Femur (tissue), 1 donor: ENCODE results near the gene RCAN3.
"Not testable (repeated sequence)": the region's sequence is repeated elsewhere in the genome, so short reads cannot be mapped to it uniquely, and the experiment has no call there.

Experiments
- DNase-seq: peaks from one replicate; pipeline ENCODE4 v3.0.0-alpha.2; 2017

Gene RCAN3

GRCh38 chr1:24486331-24487065 lies 16.1 kb upstream of the RCAN3 start:
- no peak for DNase-seq

- DNase-seq = no peak
Observed at GRCh38 chr1:24487455-24487854, 15.2 kb upstream of the RCAN3 start.

- DNase-seq = not testable (repeated sequence)
Observed at GRCh38 chr1:24488159-24488558, 14.5 kb upstream of the RCAN3 start.

- no peak for DNase-seq
Observed at GRCh38 chr1:24489674-24490073, 13.0 kb upstream of the RCAN3 start.

GRCh38 chr1:24490101-24490781 lies 12.4 kb upstream of the RCAN3 start:
- no peak for DNase-seq

GRCh38 chr1:24491577-24492360 lies 10.9 kb upstream of the RCAN3 start:
- DNase-seq = no peak

GRCh38 chr1:24492935-24493334 lies 9.7 kb upstream of the RCAN3 start:
- DNase-seq = not testable (repeated sequence)

- no peak for DNase-seq
Observed at GRCh38 chr1:24493785-24494184, 8.9 kb upstream of the RCAN3 start.

- no peak for DNase-seq
Observed at GRCh38 chr1:24498589-24498988, 4.0 kb upstream of the RCAN3 start.

- no peak for DNase-seq
Observed at GRCh38 chr1:24500448-24501048, 2.1 kb upstream of the RCAN3 start.

- peak; percentile 25 for DNase-seq
Observed at GRCh38 chr1:24501371-24502064, 1.1 kb upstream of the RCAN3 start.

- peak; percentile 74 for DNase-seq
Observed at GRCh38 chr1:24502065-24502708, 449 bp upstream of the RCAN3 start.

GRCh38 chr1:24503059-24503751 lies 569 bp downstream of the RCAN3 start:
- DNase-seq = no peak

GRCh38 chr1:24503870-24504523 lies 1.4 kb downstream of the RCAN3 start:
- DNase-seq = no peak

GRCh38 chr1:24504560-24504959 lies 1.9 kb downstream of the RCAN3 start:
- no peak for DNase-seq

GRCh38 chr1:24505816-24506215 lies 3.2 kb downstream of the RCAN3 start:
- DNase-seq = no peak

- DNase-seq = no peak
Observed at GRCh38 chr1:24506691-24507381, 4.2 kb downstream of the RCAN3 start.

- no peak for DNase-seq
Observed at GRCh38 chr1:24507405-24507804, 4.8 kb downstream of the RCAN3 start.

GRCh38 chr1:24508911-24509310 lies 6.3 kb downstream of the RCAN3 start:
- DNase-seq = no peak

- DNase-seq = no peak
Observed at GRCh38 chr1:24513706-24514105, 11.1 kb downstream of the RCAN3 start.
